Astrocyte (in vitro differentiated cells and primary cell): ENCODE results near the gene KIF26B.

Source experiments
- EZH2 ChIP-seq: IDR thresholded peaks from 2 replicates; pipeline ENCODE4 v1.6.1; 2012; ENCODE audit warnings: mild to moderate bottlenecking, low read length, inconsistent platforms; ENCODE audit not compliant: insufficient read depth
- TF ChIP-seq, protein P1 (sequence below): IDR thresholded peaks from 2 replicates; pipeline ENCODE4 v1.5.1; 2011; ENCODE audit warnings: low read depth, mild to moderate bottlenecking, inconsistent platforms, low read length, moderate library complexity; ENCODE audit not compliant: insufficient read depth

DNA sequence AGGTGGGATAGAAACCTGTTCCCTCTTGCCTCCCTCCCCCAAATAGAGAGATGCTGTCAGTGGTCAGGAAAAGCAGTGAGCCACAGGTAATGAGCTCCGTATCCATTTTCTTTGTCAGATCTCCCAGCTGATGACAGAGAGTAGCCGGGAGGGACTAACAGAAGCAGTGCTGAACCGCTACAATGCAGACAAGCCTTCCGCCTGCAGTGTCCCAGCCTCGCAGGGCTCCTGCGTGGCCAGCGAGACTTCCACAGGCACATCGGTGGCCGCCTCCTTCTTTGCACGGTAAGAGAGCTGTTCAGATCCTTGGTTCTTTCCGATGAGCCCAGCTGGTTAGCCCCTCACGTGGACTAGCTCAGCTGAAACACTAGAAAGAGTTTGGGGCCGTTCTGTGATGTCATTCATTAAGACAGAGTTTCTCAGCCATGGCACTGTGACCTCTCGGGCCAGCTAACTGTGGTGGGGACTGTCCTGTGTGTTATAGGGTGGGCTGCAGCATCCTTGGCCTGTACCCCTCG lies 264.7 kb downstream of the KIF26B start:
- TF ChIP-seq, protein P1, sequence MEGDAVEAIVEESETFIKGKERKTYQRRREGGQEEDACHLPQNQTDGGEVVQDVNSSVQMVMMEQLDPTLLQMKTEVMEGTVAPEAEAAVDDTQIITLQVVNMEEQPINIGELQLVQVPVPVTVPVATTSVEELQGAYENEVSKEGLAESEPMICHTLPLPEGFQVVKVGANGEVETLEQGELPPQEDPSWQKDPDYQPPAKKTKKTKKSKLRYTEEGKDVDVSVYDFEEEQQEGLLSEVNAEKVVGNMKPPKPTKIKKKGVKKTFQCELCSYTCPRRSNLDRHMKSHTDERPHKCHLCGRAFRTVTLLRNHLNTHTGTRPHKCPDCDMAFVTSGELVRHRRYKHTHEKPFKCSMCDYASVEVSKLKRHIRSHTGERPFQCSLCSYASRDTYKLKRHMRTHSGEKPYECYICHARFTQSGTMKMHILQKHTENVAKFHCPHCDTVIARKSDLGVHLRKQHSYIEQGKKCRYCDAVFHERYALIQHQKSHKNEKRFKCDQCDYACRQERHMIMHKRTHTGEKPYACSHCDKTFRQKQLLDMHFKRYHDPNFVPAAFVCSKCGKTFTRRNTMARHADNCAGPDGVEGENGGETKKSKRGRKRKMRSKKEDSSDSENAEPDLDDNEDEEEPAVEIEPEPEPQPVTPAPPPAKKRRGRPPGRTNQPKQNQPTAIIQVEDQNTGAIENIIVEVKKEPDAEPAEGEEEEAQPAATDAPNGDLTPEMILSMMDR, result no peak
- no peak for TF ChIP-seq EZH2
